A549 (cell line): ENCODE measurements around the gene TAS2R60.

Experiments used
- BHLHE40 ChIP-seq: IDR thresholded peaks from 2 replicates; pipeline ENCODE4 v1.6.1; 2012; ENCODE audit warnings: low read depth, low read length, inconsistent platforms
- CEBPB ChIP-seq, 2 experiments: fragments of >200 bp in 1 of 2; sonication (Bioruptor Twin) in 1 of 2; formaldehyde crosslinking in 1 of 2; IDR thresholded peaks; 2 replicates each; pipeline ENCODE4 v1.6.1; 2012 to 2016
- EP300 ChIP-seq, 2 experiments: fragments of >200 bp; sonication (Bioruptor Twin); formaldehyde crosslinking; IDR thresholded peaks; 2 replicates in 1 of 2; 3 replicates in 1 of 2; pipeline ENCODE4 v1.6.1; 2016 to 2017
- GATA3 ChIP-seq: IDR thresholded peaks from 2 replicates; pipeline ENCODE4 v1.6.1; 2012; ENCODE audit warnings: borderline replicate concordance
- JUN ChIP-seq, 2 experiments: fragments of >200 bp; sonication (Bioruptor Twin); formaldehyde crosslinking; IDR thresholded peaks; 2 replicates in 1 of 2; 3 replicates in 1 of 2; pipeline ENCODE4 v1.6.1; 2016 to 2017
- MAFK ChIP-seq: fragments of 450-650 bp; IDR thresholded peaks from 2 replicates; pipeline ENCODE4 v1.6.1; 2014; ENCODE audit not compliant: partially characterized antibody
- MAZ ChIP-seq: fragments of 150-350 bp; IDR thresholded peaks from 2 replicates; pipeline ENCODE4 v1.6.1; 2014; ENCODE audit warnings: antibody characterized with exemption, low read depth, low read length, borderline replicate concordance
- MYC ChIP-seq: IDR thresholded peaks from 2 replicates; pipeline ENCODE4 v1.6.1; 2012; ENCODE audit warnings: mild to moderate bottlenecking, inconsistent platforms, low read length, improper control_type of control experiment, borderline replicate concordance
- POLR2A ChIP-seq: IDR thresholded peaks from 2 replicates; pipeline ENCODE4 v1.6.1; 2012; ENCODE audit warnings: mild to moderate bottlenecking, low read length
- RAD21 ChIP-seq, 2 experiments: fragments of >200 bp in 1 of 2; sonication (Bioruptor Twin) in 1 of 2; formaldehyde crosslinking in 1 of 2; IDR thresholded peaks in 1 of 2; conservative IDR thresholded peaks in 1 of 2; 2 replicates in 1 of 2; 3 replicates in 1 of 2; pipeline ENCODE4 v1.6.1; 2012 to 2018; ENCODE audit warnings: inconsistent platforms in 1 of 2
- TF ChIP-seq, protein P1 (sequence below): fragments of >200 bp; sonication (Bioruptor Twin); formaldehyde crosslinking; IDR thresholded peaks from 3 replicates; pipeline ENCODE4 v1.5.1; 2016
- TF ChIP-seq, protein P2 (sequence below): fragments of 200-600 bp; sonication (generic); IDR thresholded peaks from 2 replicates; pipeline ENCODE4 v1.6.1; 2016; ENCODE audit warnings: antibody characterized with exemption, mild to moderate bottlenecking, moderate library complexity

DNA sequence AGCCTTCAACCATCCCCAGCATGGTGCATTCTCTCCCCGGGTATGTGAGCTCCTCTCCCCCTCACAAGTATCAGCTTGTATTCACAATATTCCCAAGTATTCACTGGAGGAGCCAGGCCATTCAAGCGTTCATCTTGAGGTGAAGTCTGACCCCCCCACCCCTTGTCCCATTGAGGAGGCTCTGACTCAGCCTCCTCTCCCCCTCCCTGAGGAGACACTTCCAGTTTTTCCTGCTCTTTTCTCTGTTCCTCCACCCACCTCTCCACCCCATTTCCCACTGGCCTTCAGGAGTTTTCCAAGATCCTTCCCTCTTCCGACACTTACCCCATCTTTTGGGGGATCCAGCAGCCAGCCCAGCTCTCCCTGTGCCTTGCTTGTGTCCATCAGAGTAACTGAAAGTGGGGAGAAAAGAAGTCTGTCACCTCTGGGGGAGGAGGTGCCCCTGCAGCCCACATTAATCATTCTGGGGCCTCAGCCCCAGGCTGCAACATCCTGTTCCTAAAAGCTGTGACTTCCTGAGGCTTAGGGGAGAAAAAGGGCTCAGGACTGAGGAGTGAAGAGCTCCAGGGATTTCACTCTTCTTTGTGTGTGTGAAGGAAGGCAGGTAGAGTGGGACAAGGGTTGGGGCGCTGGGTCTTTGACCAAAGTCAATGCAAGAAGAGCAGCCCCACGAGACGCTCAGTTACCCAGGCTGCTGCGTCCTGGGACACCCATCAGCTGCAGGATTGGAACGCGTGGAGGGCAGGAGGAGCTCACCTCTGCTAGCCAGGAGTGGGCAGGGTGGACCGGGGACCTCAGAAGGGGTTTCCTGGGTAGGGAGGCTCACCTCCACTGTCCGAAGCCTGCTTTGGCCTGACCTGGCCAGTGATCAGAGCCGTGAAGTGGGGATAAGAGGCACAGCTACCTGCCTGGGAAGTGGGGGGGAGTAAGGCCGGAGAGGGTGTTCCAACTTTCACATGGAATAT, 35.7 kb upstream of the TAS2R60 start:
- TF ChIP-seq POLR2A, result no peak
- TF ChIP-seq, protein P1, sequence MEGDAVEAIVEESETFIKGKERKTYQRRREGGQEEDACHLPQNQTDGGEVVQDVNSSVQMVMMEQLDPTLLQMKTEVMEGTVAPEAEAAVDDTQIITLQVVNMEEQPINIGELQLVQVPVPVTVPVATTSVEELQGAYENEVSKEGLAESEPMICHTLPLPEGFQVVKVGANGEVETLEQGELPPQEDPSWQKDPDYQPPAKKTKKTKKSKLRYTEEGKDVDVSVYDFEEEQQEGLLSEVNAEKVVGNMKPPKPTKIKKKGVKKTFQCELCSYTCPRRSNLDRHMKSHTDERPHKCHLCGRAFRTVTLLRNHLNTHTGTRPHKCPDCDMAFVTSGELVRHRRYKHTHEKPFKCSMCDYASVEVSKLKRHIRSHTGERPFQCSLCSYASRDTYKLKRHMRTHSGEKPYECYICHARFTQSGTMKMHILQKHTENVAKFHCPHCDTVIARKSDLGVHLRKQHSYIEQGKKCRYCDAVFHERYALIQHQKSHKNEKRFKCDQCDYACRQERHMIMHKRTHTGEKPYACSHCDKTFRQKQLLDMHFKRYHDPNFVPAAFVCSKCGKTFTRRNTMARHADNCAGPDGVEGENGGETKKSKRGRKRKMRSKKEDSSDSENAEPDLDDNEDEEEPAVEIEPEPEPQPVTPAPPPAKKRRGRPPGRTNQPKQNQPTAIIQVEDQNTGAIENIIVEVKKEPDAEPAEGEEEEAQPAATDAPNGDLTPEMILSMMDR, result no peak
- TF ChIP-seq RAD21 (conservative IDR thresholded peaks at IDR 0.05 in 1 of 2, IDR thresholded peaks at IDR 0.05 in 1 of 2), result no peak
- no peak for TF ChIP-seq CEBPB (IDR thresholded peaks at IDR 0.05)
- no peak for TF ChIP-seq JUN (IDR thresholded peaks at IDR 0.05)
- TF ChIP-seq BHLHE40, result no peak
- TF ChIP-seq MYC, result no peak
- no peak for TF ChIP-seq MAZ
- TF ChIP-seq, protein P2, sequence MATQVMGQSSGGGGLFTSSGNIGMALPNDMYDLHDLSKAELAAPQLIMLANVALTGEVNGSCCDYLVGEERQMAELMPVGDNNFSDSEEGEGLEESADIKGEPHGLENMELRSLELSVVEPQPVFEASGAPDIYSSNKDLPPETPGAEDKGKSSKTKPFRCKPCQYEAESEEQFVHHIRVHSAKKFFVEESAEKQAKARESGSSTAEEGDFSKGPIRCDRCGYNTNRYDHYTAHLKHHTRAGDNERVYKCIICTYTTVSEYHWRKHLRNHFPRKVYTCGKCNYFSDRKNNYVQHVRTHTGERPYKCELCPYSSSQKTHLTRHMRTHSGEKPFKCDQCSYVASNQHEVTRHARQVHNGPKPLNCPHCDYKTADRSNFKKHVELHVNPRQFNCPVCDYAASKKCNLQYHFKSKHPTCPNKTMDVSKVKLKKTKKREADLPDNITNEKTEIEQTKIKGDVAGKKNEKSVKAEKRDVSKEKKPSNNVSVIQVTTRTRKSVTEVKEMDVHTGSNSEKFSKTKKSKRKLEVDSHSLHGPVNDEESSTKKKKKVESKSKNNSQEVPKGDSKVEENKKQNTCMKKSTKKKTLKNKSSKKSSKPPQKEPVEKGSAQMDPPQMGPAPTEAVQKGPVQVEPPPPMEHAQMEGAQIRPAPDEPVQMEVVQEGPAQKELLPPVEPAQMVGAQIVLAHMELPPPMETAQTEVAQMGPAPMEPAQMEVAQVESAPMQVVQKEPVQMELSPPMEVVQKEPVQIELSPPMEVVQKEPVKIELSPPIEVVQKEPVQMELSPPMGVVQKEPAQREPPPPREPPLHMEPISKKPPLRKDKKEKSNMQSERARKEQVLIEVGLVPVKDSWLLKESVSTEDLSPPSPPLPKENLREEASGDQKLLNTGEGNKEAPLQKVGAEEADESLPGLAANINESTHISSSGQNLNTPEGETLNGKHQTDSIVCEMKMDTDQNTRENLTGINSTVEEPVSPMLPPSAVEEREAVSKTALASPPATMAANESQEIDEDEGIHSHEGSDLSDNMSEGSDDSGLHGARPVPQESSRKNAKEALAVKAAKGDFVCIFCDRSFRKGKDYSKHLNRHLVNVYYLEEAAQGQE, result no peak
- TF ChIP-seq GATA3, result no peak
- TF ChIP-seq MAFK, result no peak
- TF ChIP-seq EP300 (IDR thresholded peaks at IDR 0.05), result no peak
